Peyer's patch (tissue), 4 donors: ENCODE results near the gene EPDR1. TPM values are rescaled to one million over a fixed set of nuclear protein-coding genes. Genes with fewer than 3 reads are reported as not detected.
"Not testable (repeated sequence)": the region's sequence is repeated elsewhere in the genome, so short reads cannot be mapped to it uniquely, and the experiment has no call there.

ENCODE experiments used
- DNase-seq, 3 donors: peaks; one replicate each; pipeline ENCODE4 v3.0.0-alpha.2; 2017 to 2019
- H3K27ac ChIP-seq, 4 donors: fragments of 200-600 bp; sonication (generic); one replicate each; pipeline ENCODE4 v1.5.1; 2016 to 2019
- H3K27me3 ChIP-seq, 2 donors: fragments of 200-600 bp; sonication (generic); one replicate each; pipeline ENCODE4 v1.5.1; 2019
- H3K36me3 ChIP-seq, 3 donors: fragments of 200-600 bp; sonication (generic); one replicate each; pipeline ENCODE4 v1.5.1; 2016 to 2019
- H3K4me1 ChIP-seq, 4 donors: fragments of 200-600 bp; sonication (generic); one replicate each; pipeline ENCODE4 v1.5.1; 2016 to 2019
- H3K4me3 ChIP-seq, 4 donors: fragments of 200-600 bp; sonication (generic); 1 replicate in 3 of 4; 2 replicates in 1 of 4; pipeline ENCODE4 v1.5.1; 2016 to 2019; ENCODE audit warnings: mild to moderate bottlenecking in 1 of 4
- H3K9me3 ChIP-seq, 4 donors: fragments of 200-600 bp; sonication (generic); one replicate each; pipeline ENCODE4 v1.5.1; 2016 to 2019; ENCODE audit warnings: mild to moderate bottlenecking in 1 of 4
- CTCF ChIP-seq, 6 experiments: fragments of 450-650 bp in 4 of 6; fragments of 200-600 bp in 2 of 6; sonication (generic) in 1 of 6; IDR thresholded peaks; one replicate each; pipeline ENCODE4 v1.5.1; 2017 to 2019; ENCODE audit warnings: antibody characterized with exemption in 6 of 6, mild to moderate bottlenecking in 3 of 6, moderate library complexity in 1 of 6
- POLR2A ChIP-seq, 2 donors: fragments of 450-650 bp; IDR thresholded peaks; one replicate each; pipeline ENCODE4 v1.5.1; 2017; ENCODE audit warnings: antibody characterized with exemption in 2 of 2, mild to moderate bottlenecking in 2 of 2, moderate library complexity in 2 of 2
- total RNA-seq, 4 donors: library from RNA; depleted of rRNA; stranded (reverse); fragments of >200 nt; gene quantifications; one replicate each; pipeline ENCODE4 v1.1.0, GENCODE V29; 2016

Gene EPDR1
- total RNA-seq, 4 donors from 2014 or later: 7.4 to 22.5 (median 19.7) TPM

- no peak overlapping the region for H3K27ac ChIP-seq
- no peaks in the 10 kb centered on the region for H3K27me3 ChIP-seq
- no peak for DNase-seq
- no peak overlapping the region for H3K4me3 ChIP-seq
- TF ChIP-seq CTCF (IDR thresholded peaks at IDR 0.05) (no peak), POLR2A (IDR thresholded peaks at IDR 0.05) (no peak)
- H3K9me3 ChIP-seq: no peaks in the 10 kb centered on the region
- H3K36me3 ChIP-seq: no peaks in the 10 kb centered on the region
- H3K4me1 ChIP-seq: no peaks in the 10 kb centered on the region
Measured at GRCh38 chr7:37952240-37952639, 31.8 kb downstream of the EPDR1 start.

- H3K4me3 ChIP-seq, H3K36me3 ChIP-seq, H3K9me3 ChIP-seq: not testable (repeated sequence)
Measured at GRCh38 chr7:37954217-37954616, 33.8 kb downstream of the EPDR1 start.

GRCh38 chr7:37956791-37957190 is 36.4 kb downstream of the EPDR1 start:
- Histone ChIP-seq H3K27ac (no peak overlapping the region), H3K36me3 (no peaks in the 10 kb centered on the region), H3K4me1 (no peaks in the 10 kb centered on the region), H3K27me3 (no peaks in the 10 kb centered on the region), H3K9me3 (no peaks in the 10 kb centered on the region), H3K4me3 (no peak overlapping the region)
- no peak for TF ChIP-seq CTCF (IDR thresholded peaks at IDR 0.05)
- TF ChIP-seq POLR2A (IDR thresholded peaks at IDR 0.05): no peak
- no peak for DNase-seq

More at GRCh38 chr7:37954217-37954616, 33.8 kb downstream of the EPDR1 start:
- H3K27me3 ChIP-seq, H3K4me1 ChIP-seq, DNase-seq, H3K27ac ChIP-seq: not testable (repeated sequence)

GRCh38 chr7:37957221-37957970 is 37.0 kb downstream of the EPDR1 start:
- Histone ChIP-seq H3K27me3 (no peaks in the 10 kb centered on the region), H3K4me3 (no peak overlapping the region), H3K9me3 (no peaks in the 10 kb centered on the region), H3K4me1 (no peaks in the 10 kb centered on the region), H3K36me3 (no peaks in the 10 kb centered on the region), H3K27ac (no peak overlapping the region)
- TF ChIP-seq CTCF (IDR thresholded peaks at IDR 0.05) (no peak), POLR2A (IDR thresholded peaks at IDR 0.05) (no peak)
- DNase-seq: no peak

GRCh38 chr7:37960483-37960882 is 40.0 kb downstream of the EPDR1 start:
- DNase-seq: no peak
- Histone ChIP-seq H3K9me3 (no peaks in the 10 kb centered on the region), H3K27me3 (no peaks in the 10 kb centered on the region), H3K27ac (no peak overlapping the region), H3K4me1 (no peaks in the 10 kb centered on the region), H3K36me3 (no peaks in the 10 kb centered on the region), H3K4me3 (no peak overlapping the region)
- TF ChIP-seq POLR2A (IDR thresholded peaks at IDR 0.05): no peak
- TF ChIP-seq CTCF (IDR thresholded peaks at IDR 0.05): no peak

- Histone ChIP-seq H3K36me3 (no peaks in the 10 kb centered on the region), H3K27me3 (no peaks in the 10 kb centered on the region), H3K9me3 (no peaks in the 10 kb centered on the region), H3K4me3 (no peak overlapping the region), H3K27ac (no peak overlapping the region), H3K4me1 (no peaks in the 10 kb centered on the region)
- no peak for TF ChIP-seq CTCF (IDR thresholded peaks at IDR 0.05)
- no peak for TF ChIP-seq POLR2A (IDR thresholded peaks at IDR 0.05)
- DNase-seq: no peak
Measured at GRCh38 chr7:37961251-37961650, 40.8 kb downstream of the EPDR1 start.
